Central memory CD8-positive, alpha-beta T cell (primary cell): Measurements from ENCODE around the gene ABCC3.
"Not testable (repeated sequence)": the region's sequence is repeated elsewhere in the genome, so short reads cannot be mapped to it uniquely, and the experiment has no call there.

Source experiments
- ATAC-seq: fragments of 150-1000 bp; cut with Tn5 transposase; replicated peaks from 2 replicates; pipeline ENCODE4 v1.10.0; 2022; ENCODE audit warnings: mild to moderate bottlenecking, moderate FRiP score, moderate number of reproducible peaks; ENCODE audit not compliant: poor library complexity, severe bottlenecking; ENCODE audit errors: extremely low read depth
- DNase-seq, 2 donors: peaks; one replicate each; pipeline ENCODE4 v3.0.0; 2021; ENCODE audit warnings: low spot score in 2 of 2
- H3K27ac Mint-ChIP-seq: one replicate; pipeline ENCODE4 v1.8.0; 2022; ENCODE audit warnings: low read depth, mild to moderate bottlenecking, moderate library complexity, mixed read lengths
- H3K27me3 Mint-ChIP-seq: one replicate; pipeline ENCODE4 v1.8.0; 2022; ENCODE audit warnings: mixed read lengths
- H3K36me3 Mint-ChIP-seq: one replicate; pipeline ENCODE4 v1.8.0; 2022; ENCODE audit warnings: mild to moderate bottlenecking, moderate library complexity, mixed read lengths; ENCODE audit not compliant: insufficient read depth
- H3K4me1 Mint-ChIP-seq: one replicate; pipeline ENCODE4 v1.8.0; 2022; ENCODE audit warnings: mixed read lengths
- H3K4me3 Mint-ChIP-seq: one replicate; pipeline ENCODE4 v1.8.0; 2022; ENCODE audit warnings: mild to moderate bottlenecking, moderate library complexity, mixed read lengths
- H3K9me3 Mint-ChIP-seq: one replicate; pipeline ENCODE4 v1.8.0; 2022; ENCODE audit warnings: mixed read lengths

Gene ABCC3

GRCh38 chr17:50691550-50692447, 57.1 kb downstream of the ABCC3 start:
- DNase-seq: no peak
- H3K9me3 Mint-ChIP-seq: no peaks in the 10 kb centered on the region
- H3K36me3 Mint-ChIP-seq: peaks cover 25% of the 10 kb centered on the region
- peaks cover 2% of the 10 kb centered on the region for H3K27me3 Mint-ChIP-seq
- H3K27ac Mint-ChIP-seq: no peak overlapping the region
- H3K4me1 Mint-ChIP-seq: peaks cover 6% of the 10 kb centered on the region
- no peak for ATAC-seq
- no peak overlapping the region for H3K4me3 Mint-ChIP-seq

- H3K36me3 Mint-ChIP-seq: peaks cover 33% of the 10 kb centered on the region
- ATAC-seq (no peak), DNase-seq (no peak)
- H3K27ac Mint-ChIP-seq: no peak overlapping the region
- H3K4me3 Mint-ChIP-seq: no peak overlapping the region
- no peaks in the 10 kb centered on the region for H3K27me3 Mint-ChIP-seq
- peaks cover 6% of the 10 kb centered on the region for H3K4me1 Mint-ChIP-seq
- no peaks in the 10 kb centered on the region for H3K9me3 Mint-ChIP-seq
These were observed 57.9 kb downstream of the ABCC3 start for GRCh38 chr17:50692448-50693035.

- DNase-seq (no peak), ATAC-seq (no peak)
- H3K36me3 Mint-ChIP-seq: peaks cover 38% of the 10 kb centered on the region
- no peaks in the 10 kb centered on the region for H3K27me3 Mint-ChIP-seq
- no peaks in the 10 kb centered on the region for H3K9me3 Mint-ChIP-seq
- H3K4me1 Mint-ChIP-seq: peaks cover 8% of the 10 kb centered on the region
- no peak overlapping the region for H3K4me3 Mint-ChIP-seq
- no peak overlapping the region for H3K27ac Mint-ChIP-seq
These were observed 58.5 kb downstream of the ABCC3 start for GRCh38 chr17:50693036-50693682.

GRCh38 chr17:50696365-50696879, 61.7 kb downstream of the ABCC3 start:
- Mint-ChIP-seq H3K9me3 (no peaks in the 10 kb centered on the region), H3K27ac (no peak overlapping the region), H3K4me3 (no peak overlapping the region), H3K27me3 (no peaks in the 10 kb centered on the region), H3K36me3 (peaks cover 62% of the 10 kb centered on the region), H3K4me1 (peaks cover 18% of the 10 kb centered on the region)
- no peak for DNase-seq
- no peak for ATAC-seq

- no peaks in the 10 kb centered on the region for H3K27me3 Mint-ChIP-seq
- H3K4me3 Mint-ChIP-seq: no peak overlapping the region
- peaks cover 59% of the 10 kb centered on the region for H3K36me3 Mint-ChIP-seq
- ATAC-seq: no peak
- no peaks in the 10 kb centered on the region for H3K9me3 Mint-ChIP-seq
- H3K27ac Mint-ChIP-seq: no peak overlapping the region
- DNase-seq: no peak
- peaks cover 23% of the 10 kb centered on the region for H3K4me1 Mint-ChIP-seq
These were observed 62.4 kb downstream of the ABCC3 start for GRCh38 chr17:50697062-50697461.

- Mint-ChIP-seq H3K4me3 (no peak overlapping the region), H3K27ac (peak overlapping the region; percentile 22), H3K27me3 (no peaks in the 10 kb centered on the region), H3K36me3 (peaks cover 57% of the 10 kb centered on the region), H3K9me3 (no peaks in the 10 kb centered on the region), H3K4me1 (peaks cover 27% of the 10 kb centered on the region)
- no peak for DNase-seq
- ATAC-seq: no peak
These were observed 63.1 kb downstream of the ABCC3 start for GRCh38 chr17:50697663-50698272.

GRCh38 chr17:50699410-50699809, 64.7 kb downstream of the ABCC3 start:
- Mint-ChIP-seq H3K27ac (no peak overlapping the region), H3K27me3 (no peaks in the 10 kb centered on the region), H3K4me1 (peaks cover 37% of the 10 kb centered on the region), H3K4me3 (no peak overlapping the region), H3K9me3 (no peaks in the 10 kb centered on the region), H3K36me3 (peaks cover 57% of the 10 kb centered on the region)
- ATAC-seq (no peak), DNase-seq (no peak)

- no peak for DNase-seq
- peaks cover 43% of the 10 kb centered on the region for H3K4me1 Mint-ChIP-seq
- no peak overlapping the region for H3K4me3 Mint-ChIP-seq
- ATAC-seq: no peak
- peaks cover 37% of the 10 kb centered on the region for H3K36me3 Mint-ChIP-seq
- no peaks in the 10 kb centered on the region for H3K9me3 Mint-ChIP-seq
- no peak overlapping the region for H3K27ac Mint-ChIP-seq
- no peaks in the 10 kb centered on the region for H3K27me3 Mint-ChIP-seq
These were observed 68.5 kb downstream of the ABCC3 start for GRCh38 chr17:50703162-50703561.

GRCh38 chr17:50707289-50708049, 72.8 kb downstream of the ABCC3 start, which contains the start of gene ANKRD40:
TSS of gene ANKRD40 (minus strand) at chr17:50707914. CDS start at chr17:50707654, 260 bp downstream.
- ATAC-seq: peak; percentile 88
- peak within 1 kb of the TSS; percentile 93 for H3K4me3 Mint-ChIP-seq
- no peaks in the 10 kb centered on the region for H3K9me3 Mint-ChIP-seq
- H3K27me3 Mint-ChIP-seq: no peaks in the 10 kb centered on the region
- peaks cover 20% of the 10 kb centered on the region for H3K36me3 Mint-ChIP-seq
- H3K27ac Mint-ChIP-seq: peak within 1 kb of the TSS; percentile 97
- DNase-seq: peak; percentile 90 to 92
- peaks cover 33% of the 10 kb centered on the region for H3K4me1 Mint-ChIP-seq

- ATAC-seq (no peak), DNase-seq (no peak)
- peak overlapping the region; percentile 93 for H3K4me3 Mint-ChIP-seq
- no peaks in the 10 kb centered on the region for H3K27me3 Mint-ChIP-seq
- no peaks in the 10 kb centered on the region for H3K9me3 Mint-ChIP-seq
- peaks cover 30% of the 10 kb centered on the region for H3K4me1 Mint-ChIP-seq
- peak overlapping the region; percentile 97 for H3K27ac Mint-ChIP-seq
- H3K36me3 Mint-ChIP-seq: peaks cover 19% of the 10 kb centered on the region
These were observed 73.6 kb downstream of the ABCC3 start for GRCh38 chr17:50708050-50709000.

GRCh38 chr17:50709053-50709452, 74.4 kb downstream of the ABCC3 start:
- H3K4me3 Mint-ChIP-seq: peak overlapping the region; percentile 93
- peaks cover 23% of the 10 kb centered on the region for H3K4me1 Mint-ChIP-seq
- H3K36me3 Mint-ChIP-seq: peaks cover 16% of the 10 kb centered on the region
- not testable (repeated sequence) for ATAC-seq, H3K27me3 Mint-ChIP-seq, DNase-seq, H3K9me3 Mint-ChIP-seq
- H3K27ac Mint-ChIP-seq: peak overlapping the region; percentile 97
